Nephron (organoid): ENCODE data around the gene SUGT1.

Experiments
- H3K27ac Mint-ChIP-seq, 3 experiments: 2 replicates each; pipeline ENCODE4 v1.8.0; 2020; ENCODE audit warnings: mixed read lengths in 3 of 3, mild to moderate bottlenecking in 2 of 3, moderate library complexity in 1 of 3
- H3K27me3 Mint-ChIP-seq: 2 replicates; pipeline ENCODE4 v1.8.0; 2021; ENCODE audit warnings: low read depth, mild to moderate bottlenecking, moderate library complexity, mixed read lengths
- H3K36me3 Mint-ChIP-seq: 2 replicates; pipeline ENCODE4 v1.8.0; 2020; ENCODE audit warnings: low read depth, mixed read lengths
- H3K4me1 Mint-ChIP-seq: 2 replicates; pipeline ENCODE4 v1.8.0; 2020; ENCODE audit warnings: mixed read lengths
- H3K4me3 Mint-ChIP-seq, 3 experiments: 2 replicates each; pipeline ENCODE4 v1.8.0; 2020; ENCODE audit warnings: mild to moderate bottlenecking in 3 of 3, mixed read lengths in 3 of 3, moderate library complexity in 2 of 3
- H3K9me3 Mint-ChIP-seq: 2 replicates; pipeline ENCODE4 v1.8.0; 2020; ENCODE audit warnings: mixed read lengths
- TF ChIP-seq, protein P1 (sequence below), 3 experiments: fragments of 200-600 bp; sonication (generic); IDR thresholded peaks; one replicate each; pipeline ENCODE4 v1.5.0; 2021; ENCODE audit warnings: antibody characterized with exemption in 3 of 3; ENCODE audit not compliant: unreplicated experiment in 3 of 3

The SUGT1 gene

DNA sequence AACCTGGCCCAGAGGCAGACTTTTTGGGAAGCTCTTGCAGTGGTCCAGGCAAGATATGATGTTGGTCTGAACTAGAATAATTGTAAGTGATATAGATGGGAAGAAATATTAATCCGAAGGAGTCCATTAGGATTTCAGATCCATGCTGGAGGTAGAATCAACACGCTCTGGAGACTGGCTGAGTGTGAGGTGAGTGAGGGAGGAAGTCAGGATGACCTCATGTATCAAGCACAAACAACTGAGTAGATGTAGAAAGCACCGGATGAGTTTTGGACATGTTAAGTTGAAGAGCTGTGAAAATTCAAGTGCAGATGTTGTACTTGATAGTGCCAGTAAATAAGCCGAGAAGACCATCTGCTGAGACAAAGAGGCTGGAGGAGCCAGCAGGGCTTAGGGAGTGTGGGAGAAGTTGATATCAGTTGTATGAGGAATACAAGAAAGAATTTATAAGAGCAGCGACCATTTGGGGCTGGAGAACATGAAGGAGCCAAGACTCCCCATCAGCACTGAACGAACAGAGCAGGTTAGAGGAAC is 92.3 kb downstream of the SUGT1 start:
- Mint-ChIP-seq H3K9me3 (peaks cover 4% of the 10 kb centered on the region), H3K4me3 (no peak overlapping the region), H3K27ac (no peak overlapping the region), H3K27me3 (peaks cover 47% of the 10 kb centered on the region), H3K36me3 (no peaks in the 10 kb centered on the region), H3K4me1 (peaks cover 5% of the 10 kb centered on the region)
- TF ChIP-seq, protein P1, sequence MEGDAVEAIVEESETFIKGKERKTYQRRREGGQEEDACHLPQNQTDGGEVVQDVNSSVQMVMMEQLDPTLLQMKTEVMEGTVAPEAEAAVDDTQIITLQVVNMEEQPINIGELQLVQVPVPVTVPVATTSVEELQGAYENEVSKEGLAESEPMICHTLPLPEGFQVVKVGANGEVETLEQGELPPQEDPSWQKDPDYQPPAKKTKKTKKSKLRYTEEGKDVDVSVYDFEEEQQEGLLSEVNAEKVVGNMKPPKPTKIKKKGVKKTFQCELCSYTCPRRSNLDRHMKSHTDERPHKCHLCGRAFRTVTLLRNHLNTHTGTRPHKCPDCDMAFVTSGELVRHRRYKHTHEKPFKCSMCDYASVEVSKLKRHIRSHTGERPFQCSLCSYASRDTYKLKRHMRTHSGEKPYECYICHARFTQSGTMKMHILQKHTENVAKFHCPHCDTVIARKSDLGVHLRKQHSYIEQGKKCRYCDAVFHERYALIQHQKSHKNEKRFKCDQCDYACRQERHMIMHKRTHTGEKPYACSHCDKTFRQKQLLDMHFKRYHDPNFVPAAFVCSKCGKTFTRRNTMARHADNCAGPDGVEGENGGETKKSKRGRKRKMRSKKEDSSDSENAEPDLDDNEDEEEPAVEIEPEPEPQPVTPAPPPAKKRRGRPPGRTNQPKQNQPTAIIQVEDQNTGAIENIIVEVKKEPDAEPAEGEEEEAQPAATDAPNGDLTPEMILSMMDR (IDR thresholded peaks at IDR 0.05; ENCODE audit: unreplicated experiment in 3 of 3): no peak

DNA sequence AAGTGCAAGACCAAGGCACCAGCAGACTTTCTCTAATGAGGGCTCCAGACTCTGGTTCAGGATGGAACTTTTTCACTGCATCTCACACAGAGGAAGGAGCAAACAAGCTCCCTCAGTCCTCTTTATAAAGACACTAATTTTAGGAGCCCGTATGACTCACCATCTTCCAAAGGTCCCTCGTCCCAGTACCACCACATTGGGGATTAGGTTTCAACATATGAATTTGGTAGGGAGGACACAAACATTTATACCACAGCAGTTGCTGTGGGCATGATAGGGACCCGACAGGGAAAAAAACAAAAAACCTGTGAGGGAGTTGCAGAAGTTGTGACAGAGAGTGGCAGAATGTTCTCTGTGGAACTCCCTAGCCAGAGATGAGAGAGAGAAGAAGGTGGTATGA is 93.5 kb downstream of the SUGT1 start:
- Mint-ChIP-seq H3K4me1 (peaks cover 5% of the 10 kb centered on the region), H3K4me3 (no peak overlapping the region), H3K36me3 (no peaks in the 10 kb centered on the region), H3K27ac (no peak overlapping the region), H3K9me3 (peaks cover 4% of the 10 kb centered on the region), H3K27me3 (peaks cover 35% of the 10 kb centered on the region)
- TF ChIP-seq, protein P1 (IDR thresholded peaks at IDR 0.05; ENCODE audit: unreplicated experiment in 3 of 3): no peak

DNA sequence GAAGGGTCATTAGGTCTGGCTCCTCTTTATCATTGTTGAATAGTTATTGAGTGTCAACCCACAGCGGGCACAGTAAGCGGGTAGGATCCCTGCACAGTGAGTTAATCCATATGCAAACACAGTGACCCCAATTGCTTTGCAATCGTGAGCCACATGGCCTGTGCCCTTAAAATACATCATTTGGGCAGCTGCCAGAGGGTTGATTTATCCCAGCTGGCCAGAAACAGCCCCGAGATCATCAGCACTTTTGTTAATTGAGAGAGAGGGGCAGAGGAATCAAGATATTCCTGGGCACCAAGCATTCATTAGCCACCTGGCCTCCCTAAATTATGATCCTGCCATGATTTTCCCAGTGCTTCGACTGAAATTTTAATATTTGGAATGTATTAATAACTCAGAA is 96.8 kb downstream of the SUGT1 start:
- H3K4me1 Mint-ChIP-seq: peaks cover 5% of the 10 kb centered on the region
- H3K36me3 Mint-ChIP-seq: no peaks in the 10 kb centered on the region
- H3K27ac Mint-ChIP-seq: no peak overlapping the region
- no peak overlapping the region for H3K4me3 Mint-ChIP-seq
- TF ChIP-seq, protein P1 (IDR thresholded peaks at IDR 0.05; ENCODE audit: unreplicated experiment in 3 of 3): no peak
- peaks cover 13% of the 10 kb centered on the region for H3K27me3 Mint-ChIP-seq
- H3K9me3 Mint-ChIP-seq: no peaks in the 10 kb centered on the region
